K562 (cell line): ENCODE data around the gene SUFU. TPM values are rescaled to one million over a fixed set of nuclear protein-coding genes. Genes with fewer than 3 reads are reported as not detected.
A peak's percentile ranks its signal among the peaks of the same experiment; 100 is the strongest.

Source experiments
- BRCA1 ChIP-seq, 2 experiments: fragments of 450-650 bp in 1 of 2; sonication (generic) in 1 of 2; formaldehyde crosslinking in 1 of 2; IDR thresholded peaks; 2 replicates each; pipeline versions ENCODE4 v1.5.0 to v1.6.1; 2017 to 2020; ENCODE audit warnings: mild to moderate bottlenecking in 1 of 2, missing genetic modification reagents in 1 of 2
- CEBPB ChIP-seq: fragments of 450-650 bp; IDR thresholded peaks from 2 replicates; pipeline ENCODE4 v1.6.1; 2016; ENCODE audit warnings: missing genetic modification characterization, missing compliant biosample characterization
- ESRRB ChIP-seq: fragments of 250-450 bp; sonication (Bioruptor Pico); IDR thresholded peaks from 2 replicates; pipeline ENCODE4 v1.5.0; 2020; ENCODE audit warnings: mild to moderate bottlenecking, moderate library complexity, borderline replicate concordance
- FOXM1 ChIP-seq, 2 experiments: fragments of 450-650 bp in 1 of 2; sonication (generic) in 1 of 2; formaldehyde crosslinking in 1 of 2; IDR thresholded peaks; 2 replicates each; pipeline versions ENCODE4 v1.6.1 to v1.9.0; 2017 to 2022; ENCODE audit warnings: low read depth in 2 of 2, mild to moderate bottlenecking in 2 of 2, missing genetic modification reagents in 1 of 2, moderate library complexity in 1 of 2
- GABPB1 ChIP-seq: sonication (generic); formaldehyde crosslinking; IDR thresholded peaks from 2 replicates; pipeline ENCODE4 v1.8.0; 2022; ENCODE audit warnings: mild to moderate bottlenecking, missing genetic modification reagents
- HMG20A ChIP-seq: fragments of 450-650 bp; formaldehyde crosslinking; conservative IDR thresholded peaks from 2 replicates; pipeline ENCODE4 v1.4.0; 2020; ENCODE audit warnings: mild to moderate bottlenecking, mixed read lengths
- KHSRP ChIP-seq: fragments of 450-650 bp; IDR thresholded peaks from 2 replicates; pipeline ENCODE4 v1.6.1; 2017
- KLF1 ChIP-seq: fragments of 450-650 bp; IDR thresholded peaks from 2 replicates; pipeline ENCODE4 v1.6.1; 2016; ENCODE audit warnings: missing genetic modification characterization, missing compliant biosample characterization
- MCM2 ChIP-seq: fragments of 450-650 bp; IDR thresholded peaks from 2 replicates; pipeline ENCODE4 v1.6.1; 2017; ENCODE audit warnings: low read depth, mild to moderate bottlenecking
- NEUROD1 ChIP-seq: fragments of 150-350 bp; IDR thresholded peaks from 2 replicates; pipeline ENCODE4 v1.6.1; 2014; ENCODE audit warnings: borderline replicate concordance, low read length, low read depth; ENCODE audit not compliant: partially characterized antibody
- TEAD1 ChIP-seq, 2 experiments: fragments of 450-650 bp in 1 of 2; sonication (generic) in 1 of 2; formaldehyde crosslinking; IDR thresholded peaks; 2 replicates each; pipeline versions ENCODE4 v1.4.0 to v1.8.0; 2020 to 2022; ENCODE audit warnings: mild to moderate bottlenecking in 2 of 2, missing genetic modification reagents in 1 of 2
- ZBTB34 ChIP-seq: fragments of 250-450 bp; sonication (Bioruptor Pico); IDR thresholded peaks from 2 replicates; pipeline ENCODE4 v1.8.0; 2021; ENCODE audit warnings: mild to moderate bottlenecking, moderate library complexity
- ZBTB40 ChIP-seq, 2 experiments: fragments of 450-650 bp in 1 of 2; sonication (generic) in 1 of 2; formaldehyde crosslinking in 1 of 2; IDR thresholded peaks; 2 replicates each; pipeline versions ENCODE4 v1.7.1 to v1.9.0; 2016 to 2022; ENCODE audit warnings: inconsistent platforms in 1 of 2, mild to moderate bottlenecking in 1 of 2, missing genetic modification reagents in 1 of 2
- ZNF12 ChIP-seq: sonication (generic); formaldehyde crosslinking; IDR thresholded peaks from 2 replicates; pipeline ENCODE4 v1.4.0; 2020; ENCODE audit warnings: mild to moderate bottlenecking, missing genetic modification reagents
- ZNF23 ChIP-seq: fragments of 250-450 bp; sonication (Bioruptor Pico); IDR thresholded peaks from 2 replicates; pipeline ENCODE4 v1.4.0; 2020; ENCODE audit warnings: mild to moderate bottlenecking
- ZNF24 ChIP-seq: fragments of 450-650 bp; IDR thresholded peaks from 2 replicates; pipeline ENCODE4 v1.6.1; 2016
- ZNF3 ChIP-seq: fragments of 250-450 bp; sonication (Bioruptor Pico); IDR thresholded peaks from 2 replicates; pipeline ENCODE4 v1.5.0; 2021; ENCODE audit warnings: mild to moderate bottlenecking, moderate library complexity
- ZNF57 ChIP-seq: fragments of 450-650 bp; formaldehyde crosslinking; IDR thresholded peaks from 2 replicates; pipeline ENCODE4 v1.4.0; 2020; ENCODE audit warnings: mild to moderate bottlenecking, moderate library complexity
- polyA plus RNA-seq, 8 experiments: library from polyadenylated mRNA; depleted of rRNA in 4 of 8; stranded (reverse) in 5 of 8; unstranded in 3 of 8; fragments of >200 nt; fragmentation: Nextera tagmentation in 2 of 8; fragmentation: Illumina TruSeq in 1 of 8; extraction: Ambion mirVana in 2 of 8; extraction: Trizol in 1 of 8; gene quantifications; 2 replicates each; pipeline versions ENCODE4 v1.2.1 to v1.2.3, GENCODE V29; 2011 to 2014; ENCODE audit warnings: inconsistent platforms in 1 of 8, missing spikeins in 1 of 8
- total RNA-seq, 7 experiments: library from RNA; depleted of rRNA in 6 of 7; stranded (reverse); fragments of >200 nt in 6 of 7; fragmentation: Illumina TruSeq in 2 of 7; extraction: Trizol in 2 of 7; gene quantifications; 2 replicates each; pipeline versions ENCODE4 v1.2.1 to v1.2.3, GENCODE V29; 2011 to 2021; ENCODE audit warnings: low replicate concordance in 1 of 7

The SUFU gene
- total and polyA plus RNA-seq, 9 of the 15 experiments (the other 6 are each of a cell fraction or from before 2014, with no cell fraction given), result 0.59 to 6.3 (median 0.82) TPM

- TF ChIP-seq ZBTB40 (IDR thresholded peaks at IDR 0.05) (no peak), ZBTB40 (CRISPR knock-in tag; IDR thresholded peaks at IDR 0.05) (0 out of 2 replicates have a peak, but pooled peaks have one; percentile 35), NEUROD1 (no peak), BRCA1 (IDR thresholded peaks at IDR 0.05) (no peak), BRCA1 (CRISPR knock-in tag; IDR thresholded peaks at IDR 0.05) (no peak), ZBTB34 (CRISPR knock-in tag) (peak; percentile 6; the same call in 1 of the 2 replicates), KLF1 (tag) (no peak), ZNF57 (CRISPR knock-in tag) (no peak), ZNF12 (CRISPR knock-in tag) (no peak), HMG20A (CRISPR knock-in tag) (no peak), MCM2 (no peak), CEBPB (no peak), GABPB1 (CRISPR knock-in tag) (peak; percentile 30; the same call in 1 of the 2 replicates), ZNF3 (CRISPR knock-in tag) (no peak), ZNF24 (no peak), FOXM1 (IDR thresholded peaks at IDR 0.05; ENCODE audit: low read depth) (no peak), FOXM1 (CRISPR knock-in tag; IDR thresholded peaks at IDR 0.05; ENCODE audit: low read depth) (no peak), TEAD1 (CRISPR knock-in tag; IDR thresholded peaks at IDR 0.05) (peak in 1 of 2 experiments; percentile 19; a peak in 1 of 4 replicates), ESRRB (CRISPR knock-in tag) (no peak), KHSRP (no peak), ZNF23 (CRISPR knock-in tag) (no peak)
Observed at GRCh38 chr10:102644646-102645387, 141.0 kb downstream of the SUFU start (continued).
